OCI-LY3 (cell line): ENCODE data around the gene SNTN.

Experiments
- H2AFZ ChIP-seq: fragments of 200-600, 300-600 bp; shearing (Covaris generic); 2 replicates; pipeline ENCODE4 v1.6.0; 2014; ENCODE audit warnings: antibody characterized with exemption, low read depth, low read length
- H3K27ac ChIP-seq: fragments of 200-600, 300-600 bp; sonication (generic); 2 replicates; pipeline ENCODE4 v1.5.1; 2014; ENCODE audit warnings: mild to moderate bottlenecking, low read length, moderate library complexity, mixed read lengths
- H3K27me3 ChIP-seq: fragments of 200-600, 300-600 bp; sonication (generic); 2 replicates; pipeline ENCODE4 v1.6.1; 2014; ENCODE audit warnings: low read depth, low read length, mixed read lengths
- H3K36me3 ChIP-seq: fragments of 200-600, 300-600 bp; sonication (generic); replicated peaks from 2 replicates; pipeline ENCODE3; 2014; ENCODE audit warnings: low read depth, low read length, mixed read lengths
- H3K4me1 ChIP-seq: fragments of 300-600, 200-600 bp; sonication (generic); 2 replicates; pipeline ENCODE4 v1.6.1; 2014; ENCODE audit warnings: low read length, mixed read lengths
- H3K4me2 ChIP-seq: fragments of 200-600, 300-600 bp; sonication (generic); 2 replicates; pipeline ENCODE4 v1.6.1; 2014; ENCODE audit warnings: low read length, mixed read lengths
- H3K4me3 ChIP-seq: fragments of 300-600, 200-600 bp; sonication (generic); 2 replicates; pipeline ENCODE4 v1.5.1; 2014; ENCODE audit warnings: antibody characterized with exemption, mild to moderate bottlenecking, low read length, moderate library complexity
- H3K79me2 ChIP-seq: fragments of 300-600, 200-600 bp; shearing (Covaris generic); 2 replicates; pipeline ENCODE4 v1.6.1; 2014; ENCODE audit warnings: mild to moderate bottlenecking, low read length, mixed read lengths
- H3K9ac ChIP-seq: fragments of 300-600, 200-600 bp; shearing (Covaris generic); 2 replicates; pipeline ENCODE4 v1.6.0; 2014; ENCODE audit warnings: mild to moderate bottlenecking, low read length, moderate library complexity
- H3K9me3 ChIP-seq: fragments of 200-600, 300-600 bp; shearing (Covaris generic); 2 replicates; pipeline ENCODE4 v1.6.1; 2014; ENCODE audit warnings: low read length, mixed read lengths; ENCODE audit not compliant: insufficient read depth
- H4K20me1 ChIP-seq: fragments of 200-600, 300-600 bp; sonication (generic); 2 replicates; pipeline ENCODE4 v1.6.1; 2016; ENCODE audit warnings: low read length, mixed read lengths; ENCODE audit not compliant: insufficient read depth
- CTCF ChIP-seq: fragments of 200-600, 300-600 bp; sonication (generic); IDR thresholded peaks from 2 replicates; pipeline ENCODE4 v1.5.1; 2014; ENCODE audit warnings: antibody characterized with exemption, low read length, low read depth
- EZH2phosphoT487 ChIP-seq: fragments of 200-600 bp; shearing (Covaris generic); IDR thresholded peaks from 2 replicates; pipeline ENCODE4 v1.6.1; 2018; ENCODE audit warnings: antibody characterized with exemption, mixed run types, low read depth

Gene SNTN

GRCh38 chr3:63707731-63708130 is 55.3 kb downstream of the SNTN start:
- H3K4me1 ChIP-seq: no peaks in the 10 kb centered on the region
- no peak overlapping the region for H3K27ac ChIP-seq
- H3K79me2 ChIP-seq: no peaks in the 10 kb centered on the region
- no peak overlapping the region for H3K4me3 ChIP-seq
- H3K9ac ChIP-seq: no peak overlapping the region
- no peaks in the 10 kb centered on the region for H4K20me1 ChIP-seq
- no peaks in the 10 kb centered on the region for H3K36me3 ChIP-seq
- no peaks in the 10 kb centered on the region for H3K9me3 ChIP-seq
- no peaks in the 10 kb centered on the region; the same call in 1 of the 2 replicates for H3K27me3 ChIP-seq
- no peak overlapping the region for H3K4me2 ChIP-seq
- no peak for TF ChIP-seq EZH2phosphoT487
- no peak for TF ChIP-seq CTCF
- H2AFZ ChIP-seq: no peak overlapping the region

- no peaks in the 10 kb centered on the region for H4K20me1 ChIP-seq
Observed at GRCh38 chr3:63709576-63709975, 57.1 kb downstream of the SNTN start.

More at GRCh38 chr3:63709576-63709975, 57.1 kb downstream of the SNTN start:
- Histone ChIP-seq H3K27ac (no peak overlapping the region), H3K79me2 (no peaks in the 10 kb centered on the region), H3K4me1 (no peaks in the 10 kb centered on the region), H2AFZ (no peak overlapping the region), H3K9ac (no peak overlapping the region), H3K4me3 (no peak overlapping the region), H3K27me3 (no peaks in the 10 kb centered on the region; the same call in 1 of the 2 replicates), H3K36me3 (no peaks in the 10 kb centered on the region), H3K9me3 (no peaks in the 10 kb centered on the region), H3K4me2 (no peak overlapping the region)
- TF ChIP-seq CTCF (no peak), EZH2phosphoT487 (no peak)
